GM12878 (cell line): ENCODE data around the gene STT3B. TPM values are rescaled to one million over a fixed set of nuclear protein-coding genes. Genes with fewer than 3 reads are reported as not detected.

Experiments
- ATAC-seq: fragments of 200-7000 bp; cut with Tn5 transposase; 3 replicates; pipeline ENCODE4 v1.9.1; 2020; ENCODE audit warnings: mild to moderate bottlenecking, moderate library complexity
- BruUV-seq: library from RNA; stranded (reverse); fragments of 400-500 nt; replicated peaks from 2 replicates; lab custom pipeline; 2021; lab: Mats Ljungman, UMichigan
- CTCF ChIA-PET: fragments of 300-600 bp; sonication (Branson Sonifier 250); formaldehyde crosslinking; extraction: SDS; loops from one replicate; lab custom pipeline; 2021; ENCODE audit warnings: inconsistent platforms; lab: Yijun Ruan, JAX
- POLR2A ChIA-PET: fragments of 350-600 bp; formaldehyde crosslinking; extraction: SDS; loops from one replicate; lab custom pipeline; 2021; ENCODE audit warnings: inconsistent platforms; lab: Charles Lee
- RAD21 ChIA-PET: fragments of 300-600 bp; sonication (Branson Sonifier 250); formaldehyde crosslinking; loops from one replicate; lab custom pipeline; 2023; ENCODE audit warnings: antibody characterized with exemption; ENCODE audit not compliant: unreplicated experiment; lab: Charles Lee
- SMC1A ChIA-PET: fragments of 300-600 bp; sonication (Branson Sonifier 250); formaldehyde crosslinking; loops from one replicate; lab custom pipeline; 2023; ENCODE audit not compliant: unreplicated experiment, uncharacterized antibody; lab: Charles Lee
- DNase-seq: peaks from one replicate; pipeline ENCODE4 v3.0.0-alpha.2; 2011; ENCODE audit warnings: low read depth, low spot score
- FAIRE-seq: peaks from 3 replicates; lab custom pipeline; 2011; peaks lifted over from hg19 to GRCh38; lab: Jason Lieb, UNC
- H2AFZ ChIP-seq: 2 replicates; pipeline ENCODE4 v1.6.0; 2011; ENCODE audit warnings: low read depth, low read length, control low read depth; ENCODE audit not compliant: control insufficient read depth
- H3K27ac ChIP-seq: 2 replicates; pipeline ENCODE4 v1.5.1; 2011; ENCODE audit warnings: control low read depth; ENCODE audit not compliant: control insufficient read depth, insufficient read depth
- H3K27me3 ChIP-seq, 2 experiments: replicated peaks in 1 of 2; 2 replicates each; pipeline versions ENCODE4 v1.6.0 to v1.6.1; 2011; ENCODE audit warnings: low read length in 1 of 2; ENCODE audit not compliant: control insufficient read depth in 2 of 2, insufficient read depth in 2 of 2
- H3K36me3 ChIP-seq, 2 experiments: 2 replicates each; pipeline ENCODE4 v1.5.1; 2011; ENCODE audit warnings: low read length in 1 of 2; ENCODE audit not compliant: control insufficient read depth in 2 of 2, insufficient read depth in 2 of 2
- H3K4me1 ChIP-seq: 2 replicates; pipeline ENCODE4 v1.6.1; 2011; ENCODE audit warnings: mild to moderate bottlenecking, low read length, moderate library complexity, mixed read lengths; ENCODE audit not compliant: control insufficient read depth, insufficient read depth
- H3K4me2 ChIP-seq: 2 replicates; pipeline ENCODE4 v1.6.0; 2011; ENCODE audit warnings: control low read depth; ENCODE audit not compliant: control insufficient read depth, insufficient read depth
- H3K4me3 ChIP-seq: fragments of 200-600 bp; sonication (generic); 2 replicates; pipeline ENCODE4 v1.5.1; 2016
- H3K79me2 ChIP-seq: 2 replicates; pipeline ENCODE4 v1.6.0; 2011; ENCODE audit warnings: low read length; ENCODE audit not compliant: control insufficient read depth, insufficient read depth
- H3K9ac ChIP-seq: 2 replicates; pipeline ENCODE4 v1.8.0; 2011; ENCODE audit warnings: low read length, control low read depth, mixed read lengths; ENCODE audit not compliant: control insufficient read depth, insufficient read depth
- H3K9me3 ChIP-seq: replicated peaks from 3 replicates; pipeline ENCODE4 v1.5.1; 2011; ENCODE audit warnings: mild to moderate bottlenecking, low read length; ENCODE audit not compliant: control insufficient read depth, insufficient read depth
- H4K20me1 ChIP-seq: 2 replicates; pipeline ENCODE4 v1.6.0; 2011; ENCODE audit not compliant: control insufficient read depth, insufficient read depth
- BACH1 ChIP-seq: fragments of 450-650 bp; IDR thresholded peaks from 2 replicates; pipeline ENCODE4 v1.6.1; 2017; ENCODE audit warnings: mild to moderate bottlenecking, borderline replicate concordance
- E2F8 ChIP-seq: fragments of 450-650 bp; IDR thresholded peaks from 2 replicates; pipeline ENCODE4 v1.6.1; 2018; ENCODE audit warnings: mild to moderate bottlenecking, low read depth, moderate library complexity; ENCODE audit not compliant: partially characterized antibody
- GABPA ChIP-seq: IDR thresholded peaks from 2 replicates; pipeline ENCODE4 v1.6.1; 2014; ENCODE audit warnings: antibody characterized with exemption, low read depth, mild to moderate bottlenecking, inconsistent platforms
- HCFC1 ChIP-seq: fragments of 150-350 bp; IDR thresholded peaks from 2 replicates; pipeline ENCODE4 v1.6.1; 2014; ENCODE audit warnings: low read length
- IRF4 ChIP-seq: IDR thresholded peaks from 2 replicates; pipeline ENCODE4 v1.6.1; 2011; ENCODE audit warnings: low read depth, low read length
- MTA2 ChIP-seq: fragments of 450-650 bp; IDR thresholded peaks from 2 replicates; pipeline ENCODE4 v1.6.1; 2016; ENCODE audit warnings: low read depth, mild to moderate bottlenecking, moderate library complexity
- NFIC ChIP-seq: IDR thresholded peaks from 2 replicates; pipeline ENCODE4 v1.6.1; 2012; ENCODE audit warnings: low read depth, mild to moderate bottlenecking, inconsistent platforms, low read length, moderate library complexity
- NFXL1 ChIP-seq: fragments of 450-650 bp; IDR thresholded peaks from 2 replicates; pipeline ENCODE4 v1.6.1; 2017; ENCODE audit warnings: antibody characterized with exemption, mild to moderate bottlenecking, borderline replicate concordance
- NFYB ChIP-seq: IDR thresholded peaks from 2 replicates; pipeline ENCODE4 v1.6.1; 2011; ENCODE audit warnings: low read depth, mild to moderate bottlenecking, low read length, improper control_type of control experiment, moderate library complexity; ENCODE audit not compliant: insufficient read depth
- SIN3A ChIP-seq: IDR thresholded peaks from 2 replicates; pipeline ENCODE4 v1.6.1; 2012; ENCODE audit warnings: low read depth, low read length, improper control_type of control experiment
- SREBF2 ChIP-seq: IDR thresholded peaks from 2 replicates; pipeline ENCODE4 v1.6.1; 2012; ENCODE audit warnings: mild to moderate bottlenecking, low read length
- STAT3 ChIP-seq: IDR thresholded peaks from 2 replicates; pipeline ENCODE4 v1.6.1; 2011; ENCODE audit warnings: low read depth, low read length, improper control_type of control experiment
- TCF12 ChIP-seq: IDR thresholded peaks from 2 replicates; pipeline ENCODE4 v1.6.1; 2011; ENCODE audit warnings: low read depth, mild to moderate bottlenecking, low read length
- ZBED1 ChIP-seq: IDR thresholded peaks from 2 replicates; pipeline ENCODE4 v1.6.1; 2016; ENCODE audit warnings: borderline replicate concordance
- ZNF24 ChIP-seq: fragments of 450-650 bp; IDR thresholded peaks from 2 replicates; pipeline ENCODE4 v1.6.1; 2017; ENCODE audit warnings: antibody characterized with exemption, mild to moderate bottlenecking
- ZNF274 ChIP-seq: IDR thresholded peaks from one replicate; pipeline ENCODE4 v1.8.0; 2011; ENCODE audit not compliant: insufficient read length, insufficient read depth
- ZSCAN29 ChIP-seq: fragments of 450-650 bp; IDR thresholded peaks from 2 replicates; pipeline ENCODE4 v1.6.1; 2017; ENCODE audit warnings: mild to moderate bottlenecking, moderate library complexity
- WGBS: methylation state at CpG from one replicate; pipeline ENCODE4 v1.1.6; 2016; ENCODE audit warnings: low lambda C conversion rate; ENCODE audit not compliant: insufficient replicate concordance, insufficient coverage; ENCODE audit errors: missing lambda C conversion rate; 5-methylcytosine and 5-hydroxymethylcytosine counted together
- in situ Hi-C: fragments of 300-500 bp; cut with MboI; formaldehyde crosslinking; loops from 9 replicates; pipeline ENCODE4 v1.14.3; 2018; ENCODE audit warnings: mixed read lengths
- intact Hi-C: fragments of 100-400 bp; cut with micrococcal nuclease; formaldehyde crosslinking; loops from one replicate; pipeline ENCODE4 v1.14.2; 2022; ENCODE audit not compliant: unreplicated experiment
- polyA plus RNA-seq, 11 experiments: library from polyadenylated mRNA; depleted of rRNA in 4 of 11; unstranded in 6 of 11; stranded (reverse) in 5 of 11; fragments of >200 nt; fragmentation: Nextera tagmentation in 4 of 11; fragmentation: Illumina TruSeq in 1 of 11; extraction: Ambion mirVana in 4 of 11; extraction: Trizol in 1 of 11; gene quantifications; 1 replicate in 1 of 11; 2 replicates in 10 of 11; pipeline versions ENCODE4 v1.2.1 to v1.2.3, GENCODE V29; 2011 to 2016; ENCODE audit warnings: inconsistent platforms in 2 of 11, missing spikeins in 2 of 11, low read depth in 1 of 11
- total RNA-seq, 4 experiments: library from RNA; depleted of rRNA in 3 of 4; stranded (reverse); fragments of >200 nt in 3 of 4; fragmentation: Illumina TruSeq in 1 of 4; extraction: Trizol in 1 of 4; gene quantifications; 2 replicates each; pipeline versions ENCODE4 v1.2.1 to v1.2.3, GENCODE V29; 2013 to 2021
- TF ChIP-seq, protein P1 (sequence below): IDR thresholded peaks from 2 replicates; pipeline ENCODE4 v1.6.1; 2012; ENCODE audit warnings: low read depth, low read length, improper control_type of control experiment

The STT3B gene
- total and polyA plus RNA-seq, 10 of the 15 experiments (the other 5 are each of a cell fraction or from before 2014, with no cell fraction given): 19.9 to 208 (median 79.6) TPM

- no peaks in the 10 kb centered on the region for H3K27me3 ChIP-seq
- BruUV-seq: no TSS peak
- ChIA-PET SMC1A (interaction anchor here (1.5 kb wide), 1 partner anchor 376 kb away, joined by 3 read pairs; no protein-coding TSS in a partner anchor), RAD21 (no interaction called here), CTCF (no interaction called here), POLR2A (no interaction called here)
- H3K36me3 ChIP-seq: peaks cover 0 to 21% of the 10 kb centered on the region in 2 experiments; a peak in 1 of 4 replicates
- no peak for DNase-seq
- no peak overlapping the region for H3K27ac ChIP-seq
- intact Hi-C loops (loop anchor here (5.0 kb wide), 2 partner anchors 146 to 399 kb away; no protein-coding TSS in a partner anchor), in situ Hi-C loops (no loop called here)
- no peaks in the 10 kb centered on the region; the same call in 2 of the 3 replicates for H3K9me3 ChIP-seq
- FAIRE-seq: no peak
- H4K20me1 ChIP-seq: no peaks in the 10 kb centered on the region
- no peak overlapping the region for H3K4me2 ChIP-seq
- ATAC-seq: no peak
- H3K79me2 ChIP-seq: peaks cover 2% of the 10 kb centered on the region; the same call in 1 of the 2 replicates
- no peak overlapping the region for H3K9ac ChIP-seq
- H3K4me3 ChIP-seq: no peak overlapping the region
- WGBS: 98% methylated on average over 3 of the region's 3 CpGs
- H3K4me1 ChIP-seq: peaks cover 25% of the 10 kb centered on the region
- TF ChIP-seq MTA2: no peak
- TF ChIP-seq STAT3: no peak
- no peak for TF ChIP-seq BACH1
- TF ChIP-seq IRF4: no peak
- no peak for TF ChIP-seq NFYB
- TF ChIP-seq HCFC1: no peak
- TF ChIP-seq, protein P1, sequence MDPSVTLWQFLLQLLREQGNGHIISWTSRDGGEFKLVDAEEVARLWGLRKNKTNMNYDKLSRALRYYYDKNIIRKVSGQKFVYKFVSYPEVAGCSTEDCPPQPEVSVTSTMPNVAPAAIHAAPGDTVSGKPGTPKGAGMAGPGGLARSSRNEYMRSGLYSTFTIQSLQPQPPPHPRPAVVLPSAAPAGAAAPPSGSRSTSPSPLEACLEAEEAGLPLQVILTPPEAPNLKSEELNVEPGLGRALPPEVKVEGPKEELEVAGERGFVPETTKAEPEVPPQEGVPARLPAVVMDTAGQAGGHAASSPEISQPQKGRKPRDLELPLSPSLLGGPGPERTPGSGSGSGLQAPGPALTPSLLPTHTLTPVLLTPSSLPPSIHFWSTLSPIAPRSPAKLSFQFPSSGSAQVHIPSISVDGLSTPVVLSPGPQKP: no peak
- no peak for TF ChIP-seq NFIC
- TF ChIP-seq GABPA: no peak
- TF ChIP-seq ZNF24: no peak
- TF ChIP-seq ZSCAN29: no peak
- no peak for TF ChIP-seq SIN3A
- TF ChIP-seq ZNF274: no peak
- no peak for TF ChIP-seq ZBED1
- TF ChIP-seq TCF12: no peak
- no peak for TF ChIP-seq NFXL1
- no peak for TF ChIP-seq E2F8
- TF ChIP-seq SREBF2: no peak
- H2AFZ ChIP-seq: no peak overlapping the region
These were observed 88.6 kb downstream of the STT3B start for GRCh38 chr3:31621314-31621713.
